ENCODE measurements around the gene CHST11.

CHST11 gene

DNA sequence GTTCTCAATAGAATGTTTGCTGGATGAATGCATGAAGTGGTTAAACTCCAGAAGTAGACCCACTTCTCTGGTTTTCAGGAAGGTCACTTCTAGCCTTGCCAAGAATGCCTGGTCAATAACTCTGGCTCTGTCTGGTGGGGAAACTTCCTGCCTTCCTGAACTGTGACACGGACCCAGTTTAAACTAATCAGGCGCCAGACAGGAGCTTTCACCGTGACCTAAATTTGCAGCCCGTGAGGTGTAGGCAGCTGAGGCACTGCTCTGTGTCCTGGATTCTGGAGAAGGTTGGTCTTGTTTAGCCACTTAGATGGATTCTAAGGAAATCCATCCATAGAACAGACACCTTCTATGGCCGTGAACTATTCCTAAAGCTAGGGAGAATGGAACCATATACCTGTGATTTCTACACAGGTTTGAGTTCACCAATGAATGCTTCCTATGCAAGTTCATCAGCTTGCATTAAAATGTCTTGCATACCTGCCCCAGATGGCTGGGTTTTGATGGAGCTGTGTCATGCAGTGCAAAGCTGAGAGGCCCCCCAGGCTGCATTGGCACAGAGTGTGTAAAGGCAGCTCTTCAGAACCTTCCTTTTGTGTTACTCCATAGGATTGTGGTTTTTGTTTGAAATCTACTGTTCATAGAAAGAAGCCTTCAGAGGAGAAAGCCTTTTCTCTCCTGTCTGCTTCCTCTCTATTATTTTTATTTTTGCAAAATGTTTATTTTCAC is 4.4 kb downstream of the CHST11 start:
- no peak for DNase-seq

DNA sequence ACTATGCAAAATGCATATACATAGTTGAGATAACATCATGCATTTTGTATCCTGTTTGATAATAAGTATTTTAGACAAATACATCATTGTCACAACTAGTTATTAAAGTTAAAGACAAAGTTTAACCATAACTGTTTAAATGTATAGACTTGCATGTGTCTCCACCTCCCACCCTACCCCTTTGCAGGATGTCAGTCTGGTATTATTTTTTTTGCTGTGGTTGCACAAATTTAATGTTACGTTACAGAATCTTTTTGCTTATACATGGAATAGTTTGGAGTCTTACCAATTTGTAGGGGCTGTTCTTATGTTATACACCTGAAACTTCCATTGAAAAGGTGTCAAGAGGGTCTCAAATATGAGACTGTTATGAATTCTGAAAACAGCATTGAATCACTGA is 5.6 kb downstream of the CHST11 start:
- DNase-seq = no peak

DNA sequence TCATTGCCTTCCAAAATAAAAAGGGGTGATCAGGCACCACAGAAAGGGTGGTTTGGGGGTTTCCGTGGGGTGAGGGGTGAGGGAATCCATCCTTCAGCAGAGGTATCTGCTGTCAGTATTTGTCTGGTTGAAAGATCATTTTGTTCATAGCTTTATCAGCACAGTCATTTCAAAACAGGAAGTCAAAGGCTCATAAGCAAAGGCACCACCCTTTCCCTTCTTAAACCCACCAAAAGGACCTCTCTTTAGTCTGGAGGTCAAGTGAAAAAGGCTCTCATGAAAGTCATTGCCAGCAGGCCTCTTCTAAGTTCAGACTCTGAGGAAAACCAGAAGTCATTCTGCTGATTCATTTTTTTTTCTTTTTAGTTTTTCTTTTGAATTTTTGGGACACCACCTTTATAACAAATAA is 6.2 kb downstream of the CHST11 start:
- DNase-seq = no peak

DNA sequence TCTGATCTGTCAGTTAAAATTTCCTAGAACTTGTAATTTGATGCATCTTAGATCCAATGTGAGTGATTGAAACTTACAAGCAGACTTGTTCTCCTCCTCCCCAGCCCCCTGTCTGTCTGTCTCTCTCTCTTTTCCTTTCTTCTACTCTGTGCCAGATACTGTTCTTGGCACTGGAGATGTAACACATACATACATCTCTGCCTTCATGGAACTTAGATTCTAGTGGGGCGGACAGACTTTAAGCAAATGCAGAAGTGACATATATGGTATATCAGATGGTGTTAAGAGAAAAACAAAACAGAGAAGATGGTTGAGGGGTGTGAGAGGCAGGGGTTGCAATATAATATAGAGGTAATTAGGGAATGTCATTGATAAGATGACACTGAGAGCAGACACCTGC is 6.6 kb downstream of the CHST11 start:
- DNase-seq = no peak

DNA sequence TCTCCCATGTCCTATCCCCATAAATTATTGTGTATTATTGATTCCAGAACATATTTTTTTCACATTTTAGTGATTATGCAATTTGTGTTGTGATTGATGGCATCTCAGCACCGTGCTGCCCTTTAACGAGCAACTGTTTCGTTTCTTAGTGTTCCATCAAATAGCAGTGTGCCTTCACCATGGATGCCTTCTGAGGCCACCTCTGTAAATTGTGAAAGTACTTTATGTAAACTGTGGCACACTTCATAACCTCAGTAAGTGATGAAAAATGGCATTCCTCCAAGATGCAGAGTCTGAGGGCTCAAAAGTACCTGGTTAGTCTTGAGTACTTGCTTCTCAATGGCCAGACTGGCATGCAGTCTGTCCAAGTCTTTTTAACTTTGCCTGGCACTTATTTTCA is 8.2 kb downstream of the CHST11 start:
- no peak for DNase-seq

- DNase-seq = no peak
These were observed 10.1 kb downstream of the CHST11 start for GRCh38 chr12:104466709-104467345.

DNA sequence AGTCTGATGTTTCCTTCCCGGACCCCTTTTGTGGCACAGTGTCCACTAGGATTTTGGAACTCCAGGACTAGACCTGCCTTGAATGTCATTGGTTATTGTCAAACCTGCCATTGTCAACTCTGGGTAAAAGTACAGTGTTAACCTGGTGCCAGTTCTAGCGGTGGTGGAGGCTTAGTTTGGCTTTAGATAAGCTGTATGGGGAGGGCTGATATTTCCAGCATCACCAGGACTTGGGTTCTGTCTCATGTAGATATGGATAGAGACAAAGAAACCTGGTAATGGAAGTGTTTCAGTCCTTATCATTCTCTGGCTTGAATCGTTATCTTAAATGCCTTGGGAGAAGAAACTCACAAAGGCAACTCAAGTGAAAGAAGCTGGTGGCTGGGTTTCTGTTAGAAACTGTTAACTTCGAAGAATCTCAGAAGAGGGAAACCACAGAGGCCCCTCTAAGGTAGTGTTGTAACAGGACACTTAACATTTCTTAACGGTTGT is 10.6 kb downstream of the CHST11 start:
- no peak for DNase-seq

DNA sequence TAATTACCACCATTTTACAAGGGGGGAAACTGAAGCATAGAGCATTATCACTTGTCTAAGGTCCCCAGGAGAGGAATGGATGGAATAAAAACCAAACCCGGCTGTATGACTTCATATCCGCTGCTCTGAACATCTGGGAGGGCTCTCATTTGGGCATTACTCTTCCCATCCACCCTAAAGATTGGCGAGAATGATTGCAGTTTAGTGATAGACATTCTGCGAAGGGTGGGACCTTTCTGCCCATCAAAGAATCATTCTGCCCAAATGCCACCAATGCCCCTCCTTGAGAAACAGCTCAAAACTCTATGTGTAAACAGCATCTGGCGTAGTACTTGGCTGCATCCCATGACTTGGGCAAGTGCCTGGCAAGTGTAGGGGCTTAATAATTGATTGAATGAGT is 11.6 kb downstream of the CHST11 start:
- DNase-seq = no peak

DNA sequence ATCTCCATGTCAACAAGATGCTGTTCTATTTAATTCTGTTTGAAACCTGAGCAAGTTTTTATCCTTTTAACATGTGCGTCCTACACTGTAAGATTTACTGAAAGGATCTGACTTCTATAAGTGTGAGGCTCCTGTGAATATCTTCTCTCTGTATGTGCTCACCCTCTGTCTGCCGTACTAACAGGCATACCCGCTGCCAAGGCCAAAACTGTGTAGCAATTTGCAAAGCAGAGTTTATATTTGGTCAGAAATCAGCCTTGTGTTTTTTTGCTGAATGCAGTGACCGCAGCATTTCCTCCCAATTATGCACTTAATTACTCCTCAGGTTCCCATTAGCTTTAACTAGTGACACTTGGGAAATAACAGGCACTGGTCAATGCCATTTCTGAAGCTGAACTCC is 12.3 kb downstream of the CHST11 start:
- no peak for DNase-seq

DNA sequence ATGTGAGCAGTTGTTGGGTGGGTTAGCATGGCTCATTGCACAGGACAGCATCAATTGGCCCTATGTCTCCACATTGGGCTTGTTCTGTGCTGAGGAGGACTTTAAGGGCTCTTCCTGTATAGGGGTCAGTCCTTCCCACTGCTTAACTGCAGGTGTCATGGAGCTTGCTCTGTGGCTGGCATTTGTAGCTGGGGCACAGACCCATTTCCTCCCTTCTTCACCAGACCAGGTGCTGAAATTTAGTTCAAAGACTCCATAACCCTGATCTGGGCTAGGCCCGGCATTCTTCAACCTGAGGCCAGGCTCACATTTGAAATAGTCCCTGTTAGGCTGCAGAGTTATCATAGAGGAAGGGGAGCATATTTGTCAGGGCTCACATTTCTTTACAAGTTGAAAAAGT is 12.8 kb downstream of the CHST11 start:
- DNase-seq = no peak

GRCh38 chr12:104470521-104470920 is 13.8 kb downstream of the CHST11 start:
- no peak for DNase-seq

DNA sequence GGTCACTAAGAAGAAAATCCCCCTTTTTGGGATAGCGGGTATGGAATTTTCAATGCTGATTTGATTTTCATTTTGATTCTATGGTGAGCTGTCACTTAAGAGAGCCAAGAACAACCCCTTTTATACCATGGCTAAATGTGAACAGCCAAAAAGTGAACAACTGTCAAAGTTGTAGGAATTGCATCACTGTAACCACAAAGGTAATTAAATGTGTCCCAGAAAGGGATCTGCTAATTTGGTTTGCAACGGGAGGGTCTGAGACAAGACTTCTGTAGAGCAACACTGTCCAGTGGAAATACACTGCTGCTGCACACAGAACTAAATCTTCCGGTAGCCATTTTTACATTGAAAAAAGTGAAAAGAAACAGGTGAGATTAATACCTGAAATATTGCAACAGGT is 14.6 kb downstream of the CHST11 start:
- no peak for DNase-seq

DNA sequence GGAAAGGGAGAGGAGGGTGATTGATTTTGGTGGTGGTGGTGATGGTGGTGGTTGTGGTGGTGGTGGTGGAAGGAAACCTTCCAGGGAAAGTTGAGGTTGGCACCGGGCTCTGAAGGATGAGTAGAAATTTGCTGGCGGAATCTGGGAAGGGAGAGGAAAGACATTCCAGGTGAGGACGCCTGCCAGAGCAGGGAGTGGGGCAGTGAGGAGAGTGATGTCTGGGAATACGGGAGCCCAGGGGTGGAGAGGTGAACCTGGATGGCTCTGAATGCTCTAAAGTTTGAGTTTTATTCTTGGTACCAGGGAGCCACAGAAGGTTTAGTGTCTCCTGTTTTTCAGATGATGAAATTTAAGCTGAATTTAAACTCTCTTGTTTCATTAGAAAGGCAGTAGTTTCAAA is 16.0 kb downstream of the CHST11 start:
- no peak for DNase-seq

DNA sequence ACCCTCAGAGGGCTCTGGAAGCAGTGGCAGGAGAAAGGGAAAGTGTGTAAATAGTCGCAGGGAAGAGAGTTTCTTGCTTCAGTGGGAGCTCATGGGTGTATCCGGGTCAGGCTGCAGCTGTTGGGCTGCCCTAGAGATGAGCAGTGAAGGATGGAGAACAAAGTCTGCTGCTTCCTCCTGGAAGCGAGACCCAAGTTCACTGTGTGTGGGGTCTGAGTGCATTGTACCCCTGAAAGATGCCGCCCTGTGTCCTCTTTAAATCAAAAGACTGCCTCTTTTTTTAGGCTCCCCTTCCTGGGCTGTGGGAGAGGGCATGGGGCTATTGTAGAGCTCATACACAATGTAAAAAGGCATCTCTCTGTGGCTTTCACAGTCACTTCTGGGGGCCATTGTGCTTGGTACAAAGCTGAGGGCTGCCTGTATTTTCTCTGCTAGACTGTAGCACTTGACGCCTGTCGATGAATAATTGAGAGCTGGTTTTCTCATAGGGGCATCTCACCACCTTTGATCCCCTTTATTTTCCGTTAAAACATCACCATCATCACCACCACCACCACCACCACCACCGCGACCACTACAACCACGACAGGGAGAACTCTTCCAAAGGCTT is 16.7 kb downstream of the CHST11 start:
- no peak for DNase-seq

- DNase-seq = no peak
These were observed 18.5 kb downstream of the CHST11 start for GRCh38 chr12:104475271-104475670.

- DNase-seq = no peak
These were observed 21.0 kb downstream of the CHST11 start for GRCh38 chr12:104477510-104478390.

DNA sequence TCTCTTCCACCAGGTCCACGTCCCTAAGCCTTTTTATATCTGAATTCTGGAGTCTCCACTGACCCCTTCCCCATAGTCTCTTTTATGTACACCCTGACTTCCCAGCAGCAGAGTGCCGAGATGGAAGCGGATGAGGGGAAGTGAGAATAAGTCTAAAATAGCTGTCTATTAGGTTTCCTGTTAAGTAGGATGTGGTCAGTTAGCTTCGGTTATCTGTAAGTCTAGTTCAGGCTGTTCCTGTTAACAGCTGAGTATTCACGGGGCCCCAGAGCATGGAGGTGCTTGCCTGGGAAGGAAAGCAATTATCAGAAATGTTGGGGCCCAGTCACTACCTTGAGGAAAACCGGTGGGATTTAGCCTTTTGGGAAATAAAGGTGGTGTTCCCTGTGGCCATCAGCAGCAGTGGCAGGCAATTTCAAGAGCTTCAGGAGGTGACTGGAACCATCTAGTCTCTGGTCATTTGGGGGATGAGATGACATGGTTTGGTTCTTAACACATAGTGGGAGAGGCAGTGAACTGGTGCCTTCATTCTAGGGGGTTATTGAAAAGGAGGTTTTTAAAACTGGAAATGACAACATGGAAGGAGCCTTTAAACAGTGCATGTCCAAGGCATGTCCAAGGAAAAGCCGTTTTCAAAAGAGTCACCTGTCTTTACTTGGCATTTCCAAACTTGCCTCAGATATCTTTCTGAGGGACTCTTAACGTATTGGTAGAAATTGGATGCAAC is 21.8 kb downstream of the CHST11 start:
- no peak for DNase-seq

GRCh38 chr12:104479123-104479662 is 22.4 kb downstream of the CHST11 start:
- DNase-seq = no peak

DNA sequence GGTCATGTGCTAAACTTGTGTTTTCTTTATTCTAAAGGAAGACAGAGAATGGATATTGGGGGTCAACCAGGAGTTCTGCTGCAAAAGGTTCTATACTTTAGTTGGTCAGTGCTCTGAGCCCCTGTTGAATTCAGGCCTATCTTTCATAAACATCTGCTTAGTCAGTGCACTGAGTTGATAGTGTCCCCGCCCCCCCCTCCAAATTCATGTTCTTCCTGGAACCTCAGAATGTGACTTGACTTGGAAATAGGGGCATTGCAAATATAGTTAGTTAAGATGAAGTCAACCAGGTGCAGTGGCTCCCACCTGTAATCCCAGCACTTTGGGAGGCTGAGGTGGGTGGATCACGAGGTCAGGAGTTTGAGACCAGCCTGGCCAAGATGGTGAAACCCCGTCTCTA is 23.3 kb downstream of the CHST11 start:
- DNase-seq = no peak

- no peak for DNase-seq
These were observed 24.2 kb downstream of the CHST11 start for GRCh38 chr12:104480826-104481440.

DNA sequence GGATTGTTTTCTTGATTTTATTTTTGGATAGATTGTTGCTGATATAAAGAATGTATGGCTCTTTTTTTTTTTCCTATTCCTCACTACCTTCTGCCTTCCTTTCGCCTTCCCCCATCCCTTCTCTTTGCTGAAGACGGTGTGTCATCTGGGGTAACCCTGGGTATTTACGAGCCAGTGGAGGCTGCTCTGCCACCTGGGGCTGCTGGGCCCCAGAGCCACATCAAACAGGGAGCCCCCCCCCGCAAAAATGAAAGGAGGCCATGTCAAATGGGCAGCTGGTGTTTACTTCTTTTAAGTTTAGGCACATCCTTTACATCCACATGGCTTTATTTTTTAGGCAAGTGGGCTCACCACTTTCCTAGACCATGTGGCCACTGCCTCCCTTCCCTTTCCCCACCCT is 25.4 kb downstream of the CHST11 start:
- DNase-seq = no peak

DNA sequence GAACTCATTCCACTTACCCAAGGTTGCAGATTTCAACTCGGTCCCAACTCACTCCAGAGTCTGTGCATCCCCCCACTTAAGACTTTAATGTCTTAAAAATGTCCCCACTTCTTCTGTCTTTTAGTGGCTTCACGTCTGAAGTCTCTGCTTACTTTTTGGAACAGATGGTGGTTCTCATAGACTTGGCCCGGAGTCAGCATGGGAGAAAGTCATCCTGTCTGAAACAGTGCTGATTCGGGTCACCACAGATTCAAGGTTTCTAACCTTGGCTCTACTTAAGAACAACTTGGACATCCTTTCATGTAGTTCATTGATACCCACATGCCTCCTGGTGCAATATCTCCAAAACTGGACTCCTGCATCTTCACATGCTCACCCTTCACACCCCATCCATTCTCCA is 26.0 kb downstream of the CHST11 start:
- no peak for DNase-seq

All from NCI-H510A treated with DMSO at 0.1 percent for 48 hours (cell line).